Measurements from ENCODE around the gene ARHGAP8.

DNA sequence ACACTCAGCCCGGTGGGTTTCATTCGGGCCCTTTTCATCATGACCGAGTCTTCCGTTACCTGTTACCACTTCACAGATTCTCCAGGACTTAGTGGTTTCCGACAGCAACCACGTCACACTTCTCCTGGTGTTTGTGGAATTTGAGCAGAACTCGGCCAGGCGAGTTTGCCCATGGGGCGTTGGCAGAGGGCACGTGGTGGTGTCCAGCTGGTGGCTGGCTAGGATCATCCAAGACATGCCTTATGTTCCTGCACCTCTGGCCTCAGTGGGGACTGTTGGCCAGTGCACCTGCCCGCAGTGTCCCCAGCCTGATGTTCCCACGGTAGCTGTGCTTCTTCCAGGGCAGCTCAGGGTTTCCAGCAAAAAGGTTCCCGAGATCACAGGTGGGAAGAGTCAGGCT is 87.3 kb downstream of the ARHGAP8 start:
- no peak for TF ChIP-seq EZH2phosphoT487 (IDR thresholded peaks at IDR 0.05; ENCODE audit: borderline replicate concordance)
- TF ChIP-seq, protein P1, sequence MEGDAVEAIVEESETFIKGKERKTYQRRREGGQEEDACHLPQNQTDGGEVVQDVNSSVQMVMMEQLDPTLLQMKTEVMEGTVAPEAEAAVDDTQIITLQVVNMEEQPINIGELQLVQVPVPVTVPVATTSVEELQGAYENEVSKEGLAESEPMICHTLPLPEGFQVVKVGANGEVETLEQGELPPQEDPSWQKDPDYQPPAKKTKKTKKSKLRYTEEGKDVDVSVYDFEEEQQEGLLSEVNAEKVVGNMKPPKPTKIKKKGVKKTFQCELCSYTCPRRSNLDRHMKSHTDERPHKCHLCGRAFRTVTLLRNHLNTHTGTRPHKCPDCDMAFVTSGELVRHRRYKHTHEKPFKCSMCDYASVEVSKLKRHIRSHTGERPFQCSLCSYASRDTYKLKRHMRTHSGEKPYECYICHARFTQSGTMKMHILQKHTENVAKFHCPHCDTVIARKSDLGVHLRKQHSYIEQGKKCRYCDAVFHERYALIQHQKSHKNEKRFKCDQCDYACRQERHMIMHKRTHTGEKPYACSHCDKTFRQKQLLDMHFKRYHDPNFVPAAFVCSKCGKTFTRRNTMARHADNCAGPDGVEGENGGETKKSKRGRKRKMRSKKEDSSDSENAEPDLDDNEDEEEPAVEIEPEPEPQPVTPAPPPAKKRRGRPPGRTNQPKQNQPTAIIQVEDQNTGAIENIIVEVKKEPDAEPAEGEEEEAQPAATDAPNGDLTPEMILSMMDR (conservative IDR thresholded peaks at IDR 0.05; ENCODE audit: low read length), result no peak

Data from Loucy (cell line).